RKO (cell line): Measurements from ENCODE around the gene MYRIP.
A peak's percentile ranks its signal among the peaks of the same experiment; 100 is the strongest.

ENCODE experiments used
- DNase-seq: peaks from one replicate; pipeline ENCODE4 v3.0.0-alpha.2; 2016; ENCODE audit warnings: low spot score

Gene MYRIP

GRCh38 chr3:39907981-39908380 lies 98.6 kb downstream of the MYRIP start:
- no peak for DNase-seq

GRCh38 chr3:39910135-39910534 lies 100.7 kb downstream of the MYRIP start:
- no peak for DNase-seq

- DNase-seq, result peak; percentile 11
These were observed 101.5 kb downstream of the MYRIP start for GRCh38 chr3:39910826-39911464.

- DNase-seq, result no peak
These were observed 102.3 kb downstream of the MYRIP start for GRCh38 chr3:39911465-39912309.

- DNase-seq, result no peak
These were observed 105.6 kb downstream of the MYRIP start for GRCh38 chr3:39915027-39915426.

- peak; percentile 38 for DNase-seq
These were observed 107.8 kb downstream of the MYRIP start for GRCh38 chr3:39917065-39917773.

- DNase-seq, result no peak
These were observed 109.9 kb downstream of the MYRIP start for GRCh38 chr3:39919281-39919680.

- DNase-seq, result no peak
These were observed 110.9 kb downstream of the MYRIP start for GRCh38 chr3:39920271-39920670.

- no peak for DNase-seq
These were observed 118.1 kb downstream of the MYRIP start for GRCh38 chr3:39927479-39927878.

GRCh38 chr3:39933986-39934693 lies 124.7 kb downstream of the MYRIP start:
- no peak for DNase-seq

- DNase-seq, result no peak
These were observed 125.3 kb downstream of the MYRIP start for GRCh38 chr3:39934696-39935095.

GRCh38 chr3:39935261-39935660 lies 125.9 kb downstream of the MYRIP start:
- no peak for DNase-seq

- DNase-seq, result no peak
These were observed 127.4 kb downstream of the MYRIP start for GRCh38 chr3:39936848-39937247.

- no peak for DNase-seq
These were observed 127.9 kb downstream of the MYRIP start for GRCh38 chr3:39937315-39937714.

- DNase-seq, result no peak
These were observed 128.5 kb downstream of the MYRIP start for GRCh38 chr3:39937874-39938273.

- no peak for DNase-seq
These were observed 132.5 kb downstream of the MYRIP start for GRCh38 chr3:39941931-39942330.

- no peak for DNase-seq
These were observed 151.2 kb downstream of the MYRIP start for GRCh38 chr3:39960515-39961191.

GRCh38 chr3:39961230-39961629 lies 151.8 kb downstream of the MYRIP start:
- no peak for DNase-seq

GRCh38 chr3:39962581-39962980 lies 153.2 kb downstream of the MYRIP start:
- no peak for DNase-seq

- no peak for DNase-seq
These were observed 156.1 kb downstream of the MYRIP start for GRCh38 chr3:39965461-39965860.

- no peak for DNase-seq
These were observed 156.6 kb downstream of the MYRIP start for GRCh38 chr3:39965997-39966396.

- DNase-seq, result no peak
These were observed 161.6 kb downstream of the MYRIP start for GRCh38 chr3:39970982-39971381.
